H1 (cell line): ENCODE measurements around the gene GALNTL6. TPM values are rescaled to one million over a fixed set of nuclear protein-coding genes. Genes with fewer than 3 reads are reported as not detected.

Experiments
- CTCF ChIA-PET: fragments of 300-600 bp; sonication (Branson Sonifier 250); formaldehyde crosslinking; loops from one replicate; lab custom pipeline; 2021; ENCODE audit not compliant: partially characterized antibody; lab: Charles Lee
- POLR2A ChIA-PET: fragments of 300-600 bp; sonication (Branson Sonifier 250); formaldehyde crosslinking; loops from one replicate; lab custom pipeline; 2021; ENCODE audit warnings: inconsistent platforms; ENCODE audit not compliant: partially characterized antibody; lab: Charles Lee
- DNase-seq, 2 experiments: peaks; one replicate each; pipeline versions ENCODE4 v3.0.0 to v3.0.0-alpha.2; 2010 to 2022; ENCODE audit warnings: low spot score in 2 of 2, low read depth in 1 of 2, mixed read lengths in 1 of 2
- FAIRE-seq: peaks from 2 replicates; lab custom pipeline; 2011; peaks lifted over from hg19 to GRCh38; lab: Jason Lieb, UNC
- H2AFZ ChIP-seq: 2 replicates; pipeline ENCODE4 v1.8.1; 2012; ENCODE audit warnings: low read length, inconsistent platforms
- H2AK5ac ChIP-seq: 2 replicates; pipeline ENCODE4 v1.6.1; 2013; ENCODE audit warnings: low read depth, low read length
- H2BK120ac ChIP-seq: replicated peaks from 2 replicates; pipeline ENCODE3; 2013; ENCODE audit warnings: low read depth, low read length, inconsistent platforms
- H2BK12ac ChIP-seq: 2 replicates; pipeline ENCODE4 v1.6.1; 2013; ENCODE audit warnings: low read depth, low read length
- H2BK15ac ChIP-seq: 2 replicates; pipeline ENCODE4 v1.6.1; 2013; ENCODE audit warnings: low read length
- H2BK20ac ChIP-seq: 2 replicates; pipeline ENCODE4 v1.6.1; 2013; ENCODE audit warnings: low read length
- H2BK5ac ChIP-seq: 2 replicates; pipeline ENCODE4 v1.6.1; 2013; ENCODE audit warnings: low read depth, low read length
- H3K14ac ChIP-seq: 2 replicates; pipeline ENCODE4 v1.6.1; 2013; ENCODE audit warnings: inconsistent platforms; ENCODE audit not compliant: insufficient read length
- H3K18ac ChIP-seq: 2 replicates; pipeline ENCODE4 v1.6.1; 2013; ENCODE audit warnings: low read length; ENCODE audit errors: extremely low read depth
- H3K23ac ChIP-seq: 2 replicates; pipeline ENCODE4 v1.6.1; 2013; ENCODE audit warnings: inconsistent platforms; ENCODE audit not compliant: insufficient read length
- H3K23me2 ChIP-seq: 2 replicates; pipeline ENCODE4 v1.6.1; 2013; ENCODE audit warnings: low read depth, low read length
- H3K27ac ChIP-seq: 2 replicates; pipeline ENCODE4 v1.6.1; 2011; ENCODE audit warnings: low read depth, low read length, inconsistent platforms
- H3K27me3 ChIP-seq, 4 experiments: replicated peaks in 1 of 4; 1 replicate in 1 of 4; 2 replicates in 3 of 4; pipeline versions ENCODE4 v1.6.1 to v1.8.1; 2011 to 2013; ENCODE audit warnings: low read length in 3 of 4, mild to moderate bottlenecking in 3 of 4, inconsistent platforms in 2 of 4, mixed read lengths in 2 of 4, moderate library complexity in 1 of 4; ENCODE audit not compliant: control insufficient read depth in 3 of 4, insufficient read depth in 3 of 4; ENCODE audit errors: extremely low read depth in 1 of 4
- H3K36me3 ChIP-seq, 4 experiments: 2 replicates each; pipeline versions ENCODE4 v1.6.1 to v1.8.1; 2011 to 2013; ENCODE audit warnings: mild to moderate bottlenecking in 4 of 4, low read length in 3 of 4, moderate library complexity in 2 of 4, control low read depth in 1 of 4, inconsistent platforms in 1 of 4; ENCODE audit not compliant: insufficient read depth in 4 of 4, control insufficient read depth in 2 of 4
- H3K4ac ChIP-seq: replicated peaks from 2 replicates; pipeline ENCODE3; 2013; ENCODE audit warnings: low read length, low read depth, mixed read lengths, inconsistent platforms; ENCODE audit not compliant: insufficient read length
- H3K4me1 ChIP-seq, 4 experiments: replicated peaks in 1 of 4; 1 replicate in 1 of 4; 2 replicates in 3 of 4; pipeline versions ENCODE4 v1.6.1 to v1.8.1; 2011 to 2013; ENCODE audit warnings: low read length in 3 of 4, inconsistent platforms in 2 of 4, mixed read lengths in 1 of 4; ENCODE audit not compliant: insufficient read depth in 4 of 4, control insufficient read depth in 3 of 4
- H3K4me2 ChIP-seq, 2 experiments: 2 replicates each; pipeline versions ENCODE4 v1.6.1 to v1.8.1; 2011 to 2013; ENCODE audit warnings: low read depth in 2 of 2, low read length in 2 of 2, control low read depth in 1 of 2, inconsistent platforms in 1 of 2, mild to moderate bottlenecking in 1 of 2; ENCODE audit not compliant: insufficient read depth in 1 of 2
- H3K4me3 ChIP-seq, 4 experiments: fragments of 200-600, 300-600 bp in 1 of 4; sonication (generic), shearing (Covaris generic), sonication (Bioruptor Twin) in 1 of 4; 2 replicates each; pipeline versions ENCODE4 v1.5.1 to v1.8.1; 2011 to 2016; ENCODE audit warnings: low read length in 4 of 4, low read depth in 3 of 4, control low read depth in 2 of 4, inconsistent platforms in 2 of 4, mild to moderate bottlenecking in 2 of 4, mixed read lengths in 1 of 4, moderate library complexity in 1 of 4; ENCODE audit not compliant: insufficient read depth in 2 of 4; ENCODE audit errors: extremely low read depth in 1 of 4
- H3K56ac ChIP-seq: replicated peaks from 2 replicates; pipeline ENCODE3; 2013; ENCODE audit warnings: low read depth, mild to moderate bottlenecking, mixed read lengths, low read length, inconsistent platforms; ENCODE audit not compliant: insufficient read length
- H3K79me1 ChIP-seq: 2 replicates; pipeline ENCODE4 v1.6.1; 2013; ENCODE audit warnings: low read depth, low read length, control low read depth
- H3K79me2 ChIP-seq, 2 experiments: 2 replicates each; pipeline versions ENCODE4 v1.6.1 to v1.8.1; 2012 to 2013; ENCODE audit warnings: low read length in 2 of 2, mild to moderate bottlenecking in 2 of 2, inconsistent platforms in 1 of 2; ENCODE audit not compliant: insufficient read depth in 2 of 2, control insufficient read depth in 1 of 2
- H3K9ac ChIP-seq, 4 experiments: replicated peaks in 1 of 4; 1 replicate in 1 of 4; 2 replicates in 3 of 4; pipeline versions ENCODE4 v1.6.1 to v1.8.1; 2011 to 2013; ENCODE audit warnings: low read depth in 3 of 4, low read length in 3 of 4, control low read depth in 2 of 4, mild to moderate bottlenecking in 2 of 4, moderate library complexity in 2 of 4, inconsistent platforms in 1 of 4; ENCODE audit errors: extremely low read depth in 1 of 4
- H3K9me3 ChIP-seq, 2 experiments: 2 replicates each; pipeline versions ENCODE4 v1.6.1 to v1.8.1; 2012 to 2013; ENCODE audit warnings: mild to moderate bottlenecking in 2 of 2, moderate library complexity in 2 of 2, control low read depth in 1 of 2, inconsistent platforms in 1 of 2, low read depth in 1 of 2, low read length in 1 of 2, mixed read lengths in 1 of 2; ENCODE audit not compliant: insufficient read depth in 2 of 2
- H4K20me1 ChIP-seq, 2 experiments: replicated peaks in 1 of 2; 2 replicates each; pipeline versions ENCODE3 to v1.8.1; 2011 to 2013; ENCODE audit warnings: inconsistent platforms in 2 of 2, low read length in 2 of 2, mild to moderate bottlenecking in 1 of 2; ENCODE audit not compliant: insufficient read depth in 2 of 2, control insufficient read depth in 1 of 2
- H4K5ac ChIP-seq: 2 replicates; pipeline ENCODE4 v1.6.1; 2013; ENCODE audit warnings: low read length, low read depth, mixed read lengths, inconsistent platforms; ENCODE audit not compliant: insufficient read length
- H4K8ac ChIP-seq: 2 replicates; pipeline ENCODE4 v1.8.0; 2013; ENCODE audit warnings: mild to moderate bottlenecking, moderate library complexity, low read length, inconsistent platforms; ENCODE audit not compliant: insufficient read depth; ENCODE audit errors: extremely low read depth
- H4K91ac ChIP-seq: replicated peaks from 2 replicates; pipeline ENCODE3; 2013; ENCODE audit warnings: low read length, mixed read lengths, inconsistent platforms; ENCODE audit not compliant: insufficient read length
- CBX5 ChIP-seq: fragments of 300-800, 300-1000 bp; sonication (generic); IDR thresholded peaks from 2 replicates; pipeline ENCODE4 v1.7.1; 2016; ENCODE audit warnings: antibody characterized with exemption, low read length, low read depth
- CHD2 ChIP-seq: IDR thresholded peaks from 2 replicates; pipeline ENCODE4 v1.6.1; 2012; ENCODE audit warnings: low read length, improper control_type of control experiment
- KDM4A ChIP-seq: IDR thresholded peaks from one replicate; pipeline ENCODE4 v1.7.1; 2012; ENCODE audit warnings: low read depth, mild to moderate bottlenecking, moderate library complexity, low read length, inconsistent platforms; ENCODE audit not compliant: severe bottlenecking
- SIX5 ChIP-seq: IDR thresholded peaks from 2 replicates; pipeline ENCODE4 v1.6.1; 2011; ENCODE audit warnings: mild to moderate bottlenecking, low read depth, low read length
- TCF12 ChIP-seq: IDR thresholded peaks from 2 replicates; pipeline ENCODE4 v1.6.1; 2011; ENCODE audit warnings: low read depth, mild to moderate bottlenecking, low read length
- TEAD4 ChIP-seq: IDR thresholded peaks from 2 replicates; pipeline ENCODE4 v1.6.1; 2012; ENCODE audit warnings: low read depth, low read length, inconsistent platforms, mixed read lengths
- WGBS, 2 experiments: shearing (Covaris generic) in 1 of 2; methylation state at CpG; one replicate each; pipeline versions ENCODE4 v1.1.6 to v1.1.7; 2013 to 2015; ENCODE audit warnings: low lambda C conversion rate in 2 of 2, mixed read lengths in 2 of 2, inconsistent platforms in 1 of 2, low coverage in 1 of 2, missing lambda C conversion rate in 1 of 2; ENCODE audit not compliant: insufficient replicate concordance in 2 of 2, insufficient coverage in 1 of 2, insufficient read length in 1 of 2; ENCODE audit errors: extremely low coverage in 1 of 2, missing lambda C conversion rate in 1 of 2; 5-methylcytosine and 5-hydroxymethylcytosine counted together
- polyA plus RNA-seq, 7 experiments: library from polyadenylated mRNA; depleted of rRNA in 3 of 7; stranded (reverse) in 5 of 7; unstranded in 2 of 7; fragments of >200 nt in 5 of 7; fragments of 200-250 nt in 2 of 7; gene quantifications; 1 replicate in 5 of 7; 2 replicates in 1 of 7; 4 replicates in 1 of 7; pipeline versions ENCODE4 v1.2.1 to v1.2.3, GENCODE V29; 2011 to 2013; ENCODE audit warnings: missing spikeins in 2 of 7, mixed read lengths in 2 of 7
- total RNA-seq: library from RNA; stranded (reverse); fragmentation: NEBNext Ultra II Directional; extraction: Animal tissue kit (Norgen Biotek cat#: 25700); gene quantifications from 2 replicates; pipeline ENCODE4 v1.2.1, GENCODE V29; 2021

The GALNTL6 gene
- total and polyA plus RNA-seq, 2 of the 8 experiments (the other 6 are each of a cell fraction or from before 2014, with no cell fraction given): 0.03 to 0.32 TPM

DNA sequence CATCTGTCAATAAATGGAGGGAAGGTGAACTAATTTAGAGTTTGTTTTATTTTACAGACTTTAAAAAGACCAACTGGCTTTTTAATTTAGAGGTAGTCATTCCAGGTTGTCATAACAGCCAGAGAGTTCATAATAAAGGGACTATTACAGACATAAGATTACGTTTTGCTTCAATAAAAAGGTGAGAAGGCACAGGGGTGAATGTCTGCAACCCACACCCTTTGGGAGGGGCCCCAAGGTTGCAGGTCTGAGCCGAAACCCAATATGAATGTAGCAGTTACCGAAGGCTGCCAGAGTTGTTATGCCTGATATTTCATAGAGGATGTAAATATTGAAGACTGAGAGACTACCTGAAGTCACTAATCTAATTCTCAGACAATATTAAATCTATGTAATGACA lies 1025.7 kb downstream of the GALNTL6 start:
- H3K23me2 ChIP-seq: no peaks in the 10 kb centered on the region
- no peak overlapping the region for H3K9ac ChIP-seq
- ChIA-PET CTCF (no interaction called here), POLR2A (no interaction called here)
- H3K9me3 ChIP-seq: no peaks in the 10 kb centered on the region
- H4K91ac ChIP-seq: no peak overlapping the region
- no peaks in the 10 kb centered on the region for H3K27me3 ChIP-seq
- H4K5ac ChIP-seq: no peak overlapping the region
- H2AFZ ChIP-seq: no peak overlapping the region
- no peak overlapping the region for H3K23ac ChIP-seq
- H2BK12ac ChIP-seq: no peak overlapping the region
- H2AK5ac ChIP-seq: no peak overlapping the region
- no peak overlapping the region for H3K4ac ChIP-seq
- H2BK15ac ChIP-seq: no peak overlapping the region
- peaks cover 0 to 3% (median 1%) of the 10 kb centered on the region in 4 experiments; a peak in 1 of 7 replicates for H3K4me1 ChIP-seq
- H2BK120ac ChIP-seq: no peak overlapping the region
- no peak overlapping the region for H4K8ac ChIP-seq
- FAIRE-seq (no peak), DNase-seq (no peak)
- H3K79me1 ChIP-seq: no peaks in the 10 kb centered on the region
- no peak overlapping the region for H3K4me2 ChIP-seq
- WGBS, 2 experiments: 92% methylated on average over 3 of the region's 3 CpGs; no CpG with 5 or more reads in 1 of the 2 experiments
- H3K14ac ChIP-seq: no peak overlapping the region
- H2BK20ac ChIP-seq: no peak overlapping the region
- H3K4me3 ChIP-seq: no peak overlapping the region
- H4K20me1 ChIP-seq: no peaks in the 10 kb centered on the region
- H3K56ac ChIP-seq: no peak overlapping the region
- no peaks in the 10 kb centered on the region for H3K36me3 ChIP-seq
- no peak overlapping the region for H3K18ac ChIP-seq
- no peak overlapping the region for H2BK5ac ChIP-seq
- no peak overlapping the region for H3K27ac ChIP-seq
- no peaks in the 10 kb centered on the region for H3K79me2 ChIP-seq
- TF ChIP-seq CBX5: no peak
- TF ChIP-seq CHD2: no peak
- no peak for TF ChIP-seq KDM4A
- TF ChIP-seq TCF12: no peak
- TF ChIP-seq TEAD4: no peak
- no peak for TF ChIP-seq SIX5
